Forelimb muscle (tissue), 1 donor: ENCODE measurements around the gene IKBKG. TPM values are rescaled to one million over a fixed set of nuclear protein-coding genes. Genes with fewer than 3 reads are reported as not detected.
"Not testable (repeated sequence)": the region's sequence is repeated elsewhere in the genome, so short reads cannot be mapped to it uniquely, and the experiment has no call there.

Experiments
- DNase-seq: peaks from one replicate; pipeline ENCODE4 v3.0.0-alpha.2; 2013; ENCODE audit warnings: low read depth
- polyA plus RNA-seq: library from polyadenylated mRNA; unstranded; fragments of 120-200 nt; gene quantifications from one replicate; pipeline ENCODE4 v1.2.1, GENCODE V29; 2013; ENCODE audit not compliant: insufficient read length

Gene IKBKG, protein sequence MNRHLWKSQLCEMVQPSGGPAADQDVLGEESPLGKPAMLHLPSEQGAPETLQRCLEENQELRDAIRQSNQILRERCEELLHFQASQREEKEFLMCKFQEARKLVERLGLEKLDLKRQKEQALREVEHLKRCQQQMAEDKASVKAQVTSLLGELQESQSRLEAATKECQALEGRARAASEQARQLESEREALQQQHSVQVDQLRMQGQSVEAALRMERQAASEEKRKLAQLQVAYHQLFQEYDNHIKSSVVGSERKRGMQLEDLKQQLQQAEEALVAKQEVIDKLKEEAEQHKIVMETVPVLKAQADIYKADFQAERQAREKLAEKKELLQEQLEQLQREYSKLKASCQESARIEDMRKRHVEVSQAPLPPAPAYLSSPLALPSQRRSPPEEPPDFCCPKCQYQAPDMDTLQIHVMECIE
- polyA plus RNA-seq: 12.2 TPM

- DNase-seq: peak; percentile 53
Measured at GRCh38 chrX:154547245-154548027, at the start of gene IKBKG. IKBKG (plus strand) TSS chrX:154547620; CDS start chrX:154552003, 4,383 bp downstream.

DNA sequence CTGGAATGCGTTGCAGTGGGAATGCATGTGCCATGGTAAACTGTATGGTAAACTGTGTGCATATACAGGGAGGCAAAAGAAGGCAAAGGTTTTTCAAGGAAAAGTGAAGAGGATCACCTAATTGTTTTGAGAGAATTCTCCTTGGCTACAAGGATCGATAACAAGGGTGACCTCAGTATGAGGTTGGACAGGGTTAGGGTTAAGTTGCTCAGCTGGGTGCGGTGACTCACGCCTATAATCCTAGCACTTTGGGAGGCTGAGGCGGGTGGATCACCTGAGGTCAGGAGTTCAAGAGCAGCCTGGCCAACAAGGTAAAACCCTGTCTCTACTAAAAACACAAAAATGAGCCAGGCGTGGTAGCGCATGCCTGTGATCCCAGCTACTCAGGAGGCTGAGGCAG, 46.0 kb upstream of the IKBKG start:
- not testable (repeated sequence) for DNase-seq

GRCh38 chrX:154502098-154502497, 45.3 kb upstream of the IKBKG start:
- DNase-seq: no peak

- no peak for DNase-seq
Measured at GRCh38 chrX:154502989-154503388, 44.4 kb upstream of the IKBKG start.

DNA sequence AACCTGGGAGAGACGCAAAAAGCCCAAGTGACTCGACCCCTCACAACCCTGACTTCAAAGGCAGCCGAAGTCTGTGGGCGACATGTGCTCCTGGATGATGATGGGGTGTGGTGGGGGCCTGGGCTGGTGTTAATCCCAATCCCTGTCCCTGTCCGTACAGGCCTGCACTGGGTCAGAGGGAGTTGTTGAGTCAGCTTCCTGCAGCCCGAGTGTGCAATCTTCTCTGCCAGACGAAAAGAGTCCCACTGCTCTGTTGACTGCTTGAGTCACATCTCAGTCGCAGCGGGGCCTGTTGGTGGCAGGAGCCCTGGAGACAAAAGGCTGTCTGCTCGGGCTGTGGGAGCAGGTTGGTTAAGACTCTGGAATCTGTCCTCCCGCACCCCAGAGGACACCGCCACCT, 41.7 kb upstream of the IKBKG start:
- DNase-seq: no peak

DNA sequence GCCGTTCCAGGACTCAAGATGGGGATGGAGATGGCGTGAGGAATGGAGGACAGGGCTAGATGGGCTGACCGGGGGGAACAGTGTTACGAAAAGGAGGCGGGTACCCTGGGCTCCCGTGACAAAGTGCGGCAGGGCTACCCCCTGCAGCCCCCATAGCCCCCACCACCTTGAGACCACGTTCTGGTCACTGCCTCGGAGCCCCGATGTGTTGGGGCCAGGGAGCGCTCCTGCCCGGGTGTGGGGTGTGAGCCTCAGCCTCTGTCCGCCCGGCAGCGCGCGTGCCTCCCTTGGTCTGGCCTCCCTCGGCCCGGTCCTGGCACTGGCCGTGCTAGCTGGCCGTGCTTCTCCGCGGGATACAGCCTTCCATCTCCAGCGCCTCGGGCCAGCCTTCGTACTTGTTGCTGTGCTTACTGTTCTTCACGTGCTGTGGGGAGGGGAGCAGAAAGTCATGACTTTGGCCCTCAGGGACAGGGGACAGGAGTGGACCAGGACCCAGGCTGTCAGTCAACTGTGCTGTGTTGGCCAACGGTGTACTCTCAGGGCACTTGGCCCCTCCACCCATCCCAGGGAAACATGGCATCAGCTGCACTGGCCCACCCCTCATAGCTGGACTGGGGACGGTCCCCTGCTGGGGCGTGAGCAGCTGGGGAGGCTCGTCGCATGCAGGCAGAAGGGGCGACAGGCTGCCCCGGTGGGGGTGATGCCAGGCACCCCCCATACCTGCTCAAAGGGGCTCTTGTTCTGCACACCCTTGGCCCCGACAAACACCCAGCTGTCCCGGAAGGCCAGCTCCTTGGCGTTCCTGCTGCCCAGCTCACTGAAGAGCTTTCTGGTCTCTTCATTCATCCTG, 40.7 kb upstream of the IKBKG start:
- DNase-seq: no peak

DNA sequence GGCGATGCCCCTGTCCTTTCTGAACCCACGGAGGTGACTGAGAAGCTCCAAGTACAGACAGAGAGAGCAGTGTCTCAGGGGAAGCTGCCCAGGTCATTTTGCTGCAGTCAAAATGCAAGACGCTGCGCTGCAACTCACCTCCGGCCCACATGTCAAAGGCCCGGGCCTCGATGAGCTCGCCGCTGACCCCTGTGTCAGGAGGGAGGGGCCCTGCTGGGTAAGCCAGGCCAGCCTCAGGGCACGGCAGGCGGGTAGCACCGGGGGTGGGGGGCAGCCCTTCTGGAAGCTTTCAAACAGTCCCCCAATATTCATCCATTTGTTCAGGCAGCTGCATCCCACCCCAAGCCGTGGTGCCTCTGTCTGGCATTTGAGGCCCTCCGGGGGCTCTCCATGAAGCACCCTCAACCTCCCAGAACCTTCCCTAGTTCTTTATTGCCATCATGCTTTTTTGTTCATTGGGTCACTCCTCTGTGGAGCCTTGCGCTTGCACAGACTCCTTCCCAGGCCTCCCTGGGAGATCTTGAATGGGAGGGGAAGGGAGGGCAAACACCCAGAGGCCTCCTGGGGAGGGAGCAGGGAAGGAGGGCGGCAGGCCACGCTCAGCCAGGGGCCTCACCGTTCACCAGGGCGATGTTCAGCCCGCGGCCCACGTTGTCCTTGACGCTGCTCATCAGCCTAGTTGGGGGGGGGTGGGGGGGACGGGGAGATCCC, 39.6 kb upstream of the IKBKG start:
- DNase-seq: no peak

DNA sequence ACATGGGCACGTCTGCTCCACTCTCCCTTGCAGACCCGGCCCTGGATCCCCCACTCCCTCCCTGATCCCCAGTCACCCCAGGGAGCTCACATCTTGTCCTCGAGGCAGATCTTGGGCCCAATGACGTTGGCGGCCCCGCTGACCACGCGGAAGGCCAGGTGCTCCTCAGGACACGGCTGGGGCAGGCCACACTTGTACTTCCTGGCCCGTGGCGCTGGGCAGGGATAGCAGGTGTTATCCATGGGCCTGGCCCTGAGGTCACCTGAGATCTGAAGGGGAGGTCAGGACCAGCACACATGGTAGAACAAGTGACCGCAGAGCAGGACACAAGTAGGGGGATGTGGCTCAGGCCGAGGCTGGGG, 39.1 kb upstream of the IKBKG start:
- no peak for DNase-seq

GRCh38 chrX:154509455-154509854, 38.0 kb upstream of the IKBKG start:
- no peak for DNase-seq

DNA sequence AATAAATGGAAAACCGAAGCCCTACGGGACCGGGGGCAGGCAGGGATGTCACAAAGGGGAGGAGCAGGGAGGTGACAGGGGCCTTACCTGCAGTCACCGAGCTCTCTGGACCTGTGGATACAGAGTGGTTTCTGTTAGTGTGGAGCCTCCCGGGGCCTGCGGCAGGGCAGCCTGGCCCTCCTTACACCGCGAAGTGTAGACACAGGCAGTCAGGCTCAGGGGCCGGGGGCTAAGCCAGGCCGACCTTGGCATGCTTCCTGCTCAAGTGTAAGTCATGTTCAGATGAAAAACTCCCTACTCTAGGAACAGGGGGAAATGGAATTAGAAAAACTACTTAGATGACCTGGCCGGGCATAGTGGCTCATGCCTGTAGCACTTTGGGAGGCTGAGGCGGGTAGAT, 35.7 kb upstream of the IKBKG start:
- DNase-seq: no peak

GRCh38 chrX:154512879-154513553, 34.4 kb upstream of the IKBKG start:
- DNase-seq: no peak

- no peak for DNase-seq
Measured at GRCh38 chrX:154513716-154514115, 33.7 kb upstream of the IKBKG start.

DNA sequence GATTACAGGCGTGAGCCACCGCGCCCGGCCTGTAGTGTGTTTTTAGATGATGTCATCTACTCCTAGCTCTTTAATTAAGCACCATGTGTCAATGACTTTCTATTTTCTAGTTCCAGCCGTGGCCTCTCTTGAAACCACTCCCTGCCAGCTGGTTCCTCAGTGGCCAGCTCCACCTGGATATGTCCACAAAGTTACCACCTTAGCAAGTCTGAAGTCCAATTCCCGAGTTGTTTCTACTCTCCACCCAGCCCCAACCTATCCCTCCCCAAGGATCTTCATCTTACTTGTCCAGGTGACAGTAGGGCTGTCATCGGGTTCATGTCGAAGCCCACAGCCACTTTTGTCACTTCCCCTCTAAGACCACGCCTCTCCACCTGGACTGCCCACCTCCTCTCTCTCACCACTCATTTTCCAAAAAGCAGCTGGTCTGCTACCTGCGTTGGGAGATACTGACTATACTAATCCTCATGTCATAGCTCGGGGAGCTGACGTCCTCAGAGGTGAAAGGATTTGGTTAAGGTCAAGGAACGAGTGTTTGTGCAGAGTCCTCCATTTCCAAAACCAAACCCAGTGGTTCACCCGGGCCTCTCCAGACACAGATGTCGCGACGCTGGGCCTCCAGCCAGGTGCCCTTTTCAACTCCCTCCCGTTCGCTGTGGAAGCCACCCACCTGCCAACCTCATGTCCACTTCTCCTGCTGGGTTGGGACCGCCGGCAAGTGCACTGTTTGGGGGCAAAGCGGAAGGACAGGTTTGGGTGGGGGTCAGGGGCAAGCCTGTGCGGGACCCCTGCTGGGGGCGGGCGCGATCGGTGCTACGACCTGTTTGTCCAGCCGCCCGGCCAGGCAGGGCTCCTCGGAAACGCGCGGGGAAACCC, 32.1 kb upstream of the IKBKG start:
- no peak for DNase-seq

DNA sequence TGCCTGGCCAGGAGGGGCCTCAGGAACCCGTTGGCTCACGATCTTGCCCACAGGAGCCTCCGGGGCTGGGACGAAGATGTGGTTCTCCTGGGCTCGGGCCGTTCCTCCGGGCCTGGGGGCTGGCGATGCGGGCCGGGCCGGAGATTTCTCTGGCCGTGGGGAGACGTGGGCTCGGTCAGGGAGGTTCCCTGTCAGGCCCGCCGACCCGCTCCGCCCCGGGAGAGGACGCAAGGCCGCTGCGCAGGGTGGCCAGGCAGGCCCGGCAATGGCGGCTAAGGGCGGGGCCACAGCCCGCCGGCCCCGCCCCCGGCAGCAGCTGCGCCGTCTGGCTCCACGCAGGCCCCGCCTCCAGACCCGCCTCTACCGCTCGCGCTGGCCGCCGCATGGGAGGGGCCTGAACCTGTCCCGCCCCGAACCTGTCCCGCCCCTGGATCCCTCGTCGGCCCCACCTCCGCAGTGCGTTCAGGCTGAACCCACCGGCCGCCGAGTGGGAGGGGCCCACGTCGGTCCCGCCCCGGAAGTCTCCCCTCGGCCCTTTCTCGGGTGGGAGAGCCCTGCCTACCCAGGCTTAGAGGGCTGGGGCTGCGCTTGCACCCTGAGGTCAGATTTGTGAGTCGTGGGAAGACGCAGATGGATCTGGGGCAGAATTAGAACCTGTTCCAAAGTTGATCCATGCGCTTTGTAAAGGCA, 31.3 kb upstream of the IKBKG start, which contains the start of gene FAM3A:
FAM3A (minus strand) TSS at position 267 of the 690 bp plus-strand sequence. CDS start 460 bp downstream, outside the sequence.
- DNase-seq: peak; percentile 43

- DNase-seq: peak; percentile 35
Measured at GRCh38 chrX:154516656-154517100, 30.7 kb upstream of the IKBKG start.

- DNase-seq: no peak
Measured at GRCh38 chrX:154517101-154517781, 30.2 kb upstream of the IKBKG start.

DNA sequence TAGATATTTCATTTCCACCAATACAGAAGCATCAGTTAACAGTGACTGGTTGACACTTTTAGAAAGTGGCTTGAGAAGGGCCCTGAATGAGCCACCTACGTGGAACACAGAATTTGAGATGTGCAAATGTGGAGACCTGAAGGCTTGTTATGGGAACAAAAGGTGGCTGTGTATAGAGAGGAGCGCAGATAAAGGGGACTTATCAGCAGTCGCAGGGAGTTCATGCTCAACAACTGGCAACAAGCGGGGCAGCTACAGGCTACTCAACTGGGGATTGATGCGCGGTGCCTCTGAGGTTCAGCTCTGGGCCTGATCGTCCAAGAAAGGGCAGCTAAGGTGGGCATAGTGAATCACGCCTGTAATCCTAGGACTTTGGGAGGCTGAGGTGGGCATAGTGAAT, 28.0 kb upstream of the IKBKG start:
- DNase-seq: no peak
